Amniotic stem cell (primary cell): ENCODE measurements around the gene DAPK1.
"Not testable (repeated sequence)": the region's sequence is repeated elsewhere in the genome, so short reads cannot be mapped to it uniquely, and the experiment has no call there.

ENCODE experiments used
- DNase-seq: peaks from one replicate; lab custom pipeline; 2025; lab: John Stamatoyannopoulos, UW

The DAPK1 gene

DNA sequence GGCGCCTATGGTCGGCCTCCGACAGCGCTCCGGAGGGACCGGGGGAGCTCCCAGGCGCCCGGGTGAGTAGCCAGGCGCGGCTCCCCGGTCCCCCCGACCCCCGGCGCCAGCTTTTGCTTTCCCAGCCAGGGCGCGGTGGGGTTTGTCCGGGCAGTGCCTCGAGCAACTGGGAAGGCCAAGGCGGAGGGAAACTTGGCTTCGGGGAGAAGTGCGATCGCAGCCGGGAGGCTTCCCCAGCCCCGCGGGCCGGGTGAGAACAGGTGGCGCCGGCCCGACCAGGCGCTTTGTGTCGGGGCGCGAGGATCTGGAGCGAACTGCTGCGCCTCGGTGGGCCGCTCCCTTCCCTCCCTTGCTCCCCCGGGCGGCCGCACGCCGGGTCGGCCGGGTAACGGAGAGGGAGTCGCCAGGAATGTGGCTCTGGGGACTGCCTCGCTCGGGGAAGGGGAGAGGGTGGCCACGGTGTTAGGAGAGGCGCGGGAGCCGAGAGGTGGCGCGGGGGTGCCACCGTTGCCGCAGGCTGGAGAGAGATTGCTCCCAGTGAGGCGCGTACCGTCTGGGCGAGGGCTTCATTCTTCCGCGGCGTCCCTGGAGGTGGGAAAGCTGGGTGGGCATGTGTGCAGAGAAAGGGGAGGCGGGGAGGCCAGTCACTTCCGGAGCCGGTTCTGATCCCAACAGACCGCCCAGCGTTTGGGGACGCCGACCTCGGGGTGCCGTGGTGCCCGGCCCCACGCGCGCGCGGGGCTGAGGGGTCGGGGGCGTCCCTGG lies 561 bp downstream of the DAPK1 start:
- no peak for DNase-seq

DNA sequence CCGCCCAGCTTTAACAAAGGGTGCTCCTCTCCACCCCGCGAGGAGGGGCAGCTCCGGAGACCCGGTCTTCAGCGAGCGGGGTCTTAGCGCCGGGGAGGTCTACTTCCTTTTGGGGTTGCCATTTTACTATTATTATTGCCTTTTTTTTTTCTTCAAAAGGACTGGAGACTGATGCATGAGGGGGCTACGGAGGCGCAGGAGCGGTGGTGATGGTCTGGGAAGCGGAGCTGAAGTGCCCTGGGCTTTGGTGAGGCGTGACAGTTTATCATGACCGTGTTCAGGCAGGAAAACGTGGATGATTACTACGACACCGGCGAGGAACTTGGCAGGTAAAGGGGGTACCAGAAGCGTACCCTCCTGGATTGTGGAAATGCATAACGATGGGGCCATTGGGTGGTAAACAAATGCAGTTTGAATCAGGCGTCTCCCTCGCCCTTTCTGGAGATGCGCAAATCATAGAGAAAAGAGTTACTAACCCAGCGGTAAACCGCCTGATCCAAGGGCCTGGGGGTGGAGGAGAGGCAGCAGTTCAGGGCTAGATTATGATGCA lies 1.2 kb downstream of the DAPK1 start:
- no peak for DNase-seq

DNA sequence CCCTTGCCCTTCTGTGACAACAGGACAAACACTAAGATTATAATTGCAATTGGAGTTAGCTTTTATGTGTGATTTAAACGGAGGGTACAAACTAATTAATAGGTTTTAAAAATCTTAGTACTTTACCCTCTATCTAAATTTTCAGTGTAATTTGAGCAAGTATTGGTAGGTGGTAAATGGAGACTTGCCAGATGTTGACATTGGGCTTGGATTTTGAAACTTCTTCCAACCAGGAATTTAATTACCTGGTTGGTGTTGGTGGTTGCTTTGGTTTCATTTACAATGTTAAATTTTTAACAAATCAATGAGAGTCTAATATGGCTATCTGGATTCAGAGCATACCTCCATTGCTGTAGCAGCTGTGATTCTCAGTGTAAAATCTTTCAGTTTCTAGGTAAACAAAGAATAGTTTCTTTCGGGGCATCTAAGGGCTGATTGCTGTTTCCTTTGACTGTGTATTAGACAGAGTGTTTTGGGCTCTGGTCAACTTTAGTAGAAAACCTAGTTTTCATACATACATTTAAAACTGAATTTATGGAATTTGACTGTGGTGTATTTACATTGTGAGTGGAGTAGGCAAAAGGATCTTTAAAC lies 1.9 kb downstream of the DAPK1 start:
- DNase-seq, result no peak

DNA sequence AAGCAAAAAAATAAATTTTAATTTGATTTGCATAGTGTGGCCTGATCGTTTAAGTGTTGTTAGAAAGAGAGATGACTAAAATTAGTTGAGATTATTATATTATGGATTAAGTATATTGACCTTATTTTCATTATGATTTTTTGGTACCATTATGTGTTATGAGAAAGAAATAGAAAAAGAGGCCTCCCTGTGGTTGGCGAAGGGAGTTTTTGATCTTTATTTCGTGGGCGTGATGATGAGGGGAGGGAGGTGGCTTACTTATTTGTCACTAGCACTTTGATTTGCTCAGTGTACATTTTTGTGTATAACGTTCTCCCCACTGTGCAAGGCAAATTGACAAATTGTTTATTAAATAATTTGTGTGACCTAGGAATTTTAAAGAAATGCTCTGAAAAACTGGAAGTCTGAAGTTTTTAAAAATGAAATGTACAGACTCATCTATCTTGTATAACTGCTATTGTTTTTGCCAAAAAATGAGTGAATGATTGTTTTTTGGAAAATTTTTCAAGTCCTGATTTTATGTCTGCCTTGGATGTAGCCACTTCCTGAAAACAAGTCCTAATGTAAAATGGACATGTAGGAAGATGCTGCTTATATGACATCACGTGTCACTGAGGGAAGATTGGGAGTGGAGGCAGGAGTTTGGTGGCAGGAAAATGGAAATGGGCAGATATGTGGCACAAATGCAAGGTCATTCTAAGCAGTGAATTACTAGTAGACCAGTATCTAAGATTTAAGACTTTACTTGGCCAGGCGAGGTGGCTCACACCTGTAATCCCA lies 3.0 kb downstream of the DAPK1 start:
- DNase-seq, result no peak

DNA sequence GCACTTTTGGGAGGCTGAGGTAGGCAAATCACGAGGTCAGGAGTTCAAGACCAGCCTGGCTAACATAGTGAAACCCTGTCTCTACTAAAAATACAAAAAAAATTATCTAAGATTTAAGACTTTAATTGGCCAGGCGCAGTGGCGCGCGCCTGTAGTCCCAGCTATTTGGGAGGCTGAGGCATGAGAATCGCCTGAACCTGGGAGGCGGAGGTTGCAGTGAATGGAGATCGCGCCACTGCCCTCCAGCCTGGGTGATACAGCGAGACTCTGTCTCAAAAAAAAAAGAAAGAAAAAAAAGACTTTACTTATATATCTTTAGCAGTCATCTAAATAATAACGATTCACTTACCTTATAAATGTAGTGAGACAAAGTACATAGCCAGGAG lies 3.6 kb downstream of the DAPK1 start:
- DNase-seq, result not testable (repeated sequence)

DNA sequence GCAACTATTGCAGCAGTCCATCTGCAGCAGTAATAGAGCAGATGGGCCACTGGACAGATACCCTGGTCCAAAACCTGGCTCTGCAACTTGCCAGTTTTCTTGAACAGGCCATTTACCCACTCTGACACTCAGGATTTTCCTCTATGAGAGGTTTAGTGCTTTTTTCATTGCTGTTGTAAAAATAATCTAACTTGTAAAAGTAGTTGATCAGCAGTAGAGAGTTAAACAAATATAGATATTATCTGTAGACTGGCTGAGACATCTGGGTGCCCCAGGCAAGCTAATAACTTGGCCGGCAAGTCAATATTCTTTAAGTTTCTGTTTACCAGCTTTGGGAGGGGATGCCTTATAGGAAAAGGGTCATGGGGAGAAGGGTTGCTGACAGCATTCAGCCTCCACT lies 4.1 kb downstream of the DAPK1 start:
- DNase-seq, result no peak

DNA sequence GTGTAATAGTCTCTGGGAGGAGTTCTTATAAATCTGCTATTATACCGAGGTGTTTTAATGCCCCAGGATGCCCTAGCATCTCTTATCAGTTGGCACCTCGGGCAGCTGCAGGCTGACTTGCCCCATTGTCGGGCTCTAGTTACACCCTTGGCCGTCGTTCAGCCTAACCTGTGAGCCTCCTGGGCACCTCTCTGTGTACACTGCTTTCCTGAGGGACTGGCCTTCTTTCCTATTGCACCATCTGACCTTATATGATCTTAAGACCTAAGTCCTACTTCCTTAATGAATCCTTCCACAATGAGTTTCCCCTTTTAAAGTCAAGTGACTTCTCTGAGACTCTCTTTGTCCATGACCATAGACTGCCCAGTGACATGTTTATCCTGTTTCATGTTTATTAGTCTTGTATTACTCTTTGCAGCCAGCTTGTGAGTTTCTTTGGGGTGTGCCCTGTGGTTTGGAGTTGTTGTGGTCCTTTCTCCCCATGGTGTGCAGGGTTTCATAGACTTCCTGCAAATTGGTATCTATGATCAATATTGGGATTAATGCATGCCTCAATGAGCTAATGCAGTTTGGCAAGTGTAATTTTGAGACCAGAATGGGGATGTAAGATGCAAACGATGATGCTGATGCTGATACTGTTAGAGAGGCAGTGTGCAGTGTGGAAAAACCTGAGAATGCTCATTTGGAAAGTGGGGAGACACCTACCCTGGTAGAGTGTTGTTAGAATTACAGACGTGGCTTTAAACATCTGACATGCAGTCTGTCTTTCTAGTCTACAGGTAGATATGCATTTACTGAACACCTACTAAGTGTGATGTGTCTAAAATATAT lies 4.9 kb downstream of the DAPK1 start:
- DNase-seq, result no peak

DNA sequence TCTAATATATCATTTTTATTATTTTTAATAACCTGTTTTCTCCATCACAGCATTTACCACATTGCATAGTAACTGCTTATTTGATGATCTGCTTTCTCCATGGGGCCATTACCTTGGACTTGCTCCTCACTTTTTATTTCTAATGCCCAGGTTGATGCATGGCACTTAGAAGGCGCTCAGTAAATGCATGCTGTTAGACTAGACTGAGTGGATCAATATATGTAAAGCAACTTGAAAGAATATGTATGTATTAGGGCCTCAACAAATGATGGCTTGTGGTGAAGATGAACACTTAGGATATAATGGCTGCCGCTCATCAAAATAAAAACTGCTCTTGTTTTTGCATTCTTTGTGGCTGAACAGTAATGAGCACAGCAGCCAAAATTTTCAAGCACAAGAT lies 5.8 kb downstream of the DAPK1 start:
- no peak for DNase-seq

DNA sequence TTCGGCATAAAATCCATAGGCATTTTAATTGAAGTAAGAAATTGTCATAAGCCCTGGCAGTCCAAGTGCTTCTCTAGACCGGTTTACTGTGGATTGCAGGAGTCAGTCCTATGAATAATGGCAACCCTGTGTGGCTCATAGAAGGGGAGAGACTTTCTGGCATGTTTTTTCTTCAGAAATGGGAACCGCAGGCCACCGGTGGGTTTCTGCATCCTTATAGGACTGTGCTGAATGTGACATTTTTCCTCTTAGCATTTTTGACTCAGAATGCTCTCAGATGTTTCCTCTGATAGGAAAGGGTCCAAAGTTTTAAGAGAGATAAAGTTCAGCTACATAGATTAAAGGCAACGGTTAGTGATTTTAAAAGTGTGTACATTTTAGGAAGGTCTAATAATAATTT lies 6.3 kb downstream of the DAPK1 start:
- no peak for DNase-seq

DNA sequence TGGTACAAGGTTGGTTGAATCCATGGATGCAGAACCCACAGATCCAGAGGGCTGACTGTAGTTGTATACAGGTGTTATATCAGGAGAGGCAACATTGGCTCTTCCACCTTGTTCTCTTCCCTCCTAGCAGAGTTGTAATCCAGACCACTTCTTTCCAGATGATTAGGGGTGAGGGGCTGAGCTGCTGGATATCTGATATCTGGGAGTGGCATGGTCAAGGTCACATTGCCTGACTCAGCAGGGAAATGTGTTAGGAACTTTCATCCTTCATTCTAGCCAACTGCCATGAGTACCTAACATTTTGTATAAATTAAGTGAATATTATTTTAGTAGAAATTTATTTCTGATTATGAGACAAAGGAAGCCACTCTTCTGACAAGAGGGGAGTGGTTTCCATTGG lies 7.3 kb downstream of the DAPK1 start:
- no peak for DNase-seq

DNA sequence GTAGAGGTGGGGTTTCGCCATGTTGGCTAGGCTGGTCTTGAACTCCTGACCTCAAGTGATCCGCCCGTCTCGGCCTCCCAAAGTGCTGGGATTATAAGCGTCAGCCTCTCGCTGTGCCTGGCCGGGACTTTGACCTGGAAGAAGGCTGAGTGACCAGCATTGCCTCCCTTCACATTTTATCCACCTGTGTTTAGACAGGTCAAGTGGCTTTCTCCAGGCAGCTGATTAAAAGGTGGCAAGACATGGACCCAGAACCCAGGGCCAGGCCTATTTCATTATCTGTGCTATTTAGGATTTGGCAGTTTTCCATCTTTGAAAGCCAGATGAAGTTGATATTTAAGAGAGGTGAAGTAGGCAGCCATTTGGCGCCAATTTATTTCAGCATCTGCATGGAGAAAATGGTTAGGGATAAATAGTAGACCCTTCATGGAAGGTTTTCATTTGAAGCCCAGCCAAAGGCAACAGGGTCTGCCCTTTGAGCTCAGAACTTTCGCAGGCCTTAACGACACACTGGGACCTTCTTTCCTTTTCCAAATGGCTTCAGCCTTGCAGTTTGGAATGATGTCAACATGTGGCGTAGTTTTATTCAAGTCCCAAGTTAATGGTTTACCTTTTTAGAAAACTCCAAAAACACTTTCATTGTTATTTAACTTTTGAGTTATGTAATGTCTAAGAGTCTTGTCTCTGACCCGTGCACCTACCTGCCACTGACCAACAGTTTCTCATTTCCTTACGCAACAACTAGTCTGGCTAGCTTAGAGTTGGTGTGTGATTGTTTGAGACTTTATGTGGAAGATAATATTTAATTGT lies 8.4 kb downstream of the DAPK1 start:
- no peak for DNase-seq

DNA sequence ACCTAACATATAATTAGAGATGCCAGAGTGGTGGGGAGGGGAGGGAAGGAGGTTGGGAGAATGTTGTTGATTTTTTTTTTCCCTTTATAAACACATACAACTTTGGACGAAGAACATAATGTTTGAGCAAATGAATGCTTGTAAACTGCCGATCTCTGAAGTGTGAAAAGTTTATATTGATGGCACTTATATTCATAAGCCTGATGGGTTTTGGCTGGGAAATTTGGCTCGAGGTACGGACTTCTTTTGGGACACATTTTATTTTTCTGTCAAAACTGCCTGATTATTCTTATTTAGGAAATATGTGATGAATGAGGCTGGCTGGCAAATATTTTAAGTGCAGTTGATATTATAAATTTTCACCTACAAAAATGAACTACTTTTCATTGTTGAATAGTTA lies 9.9 kb downstream of the DAPK1 start:
- no peak for DNase-seq

DNA sequence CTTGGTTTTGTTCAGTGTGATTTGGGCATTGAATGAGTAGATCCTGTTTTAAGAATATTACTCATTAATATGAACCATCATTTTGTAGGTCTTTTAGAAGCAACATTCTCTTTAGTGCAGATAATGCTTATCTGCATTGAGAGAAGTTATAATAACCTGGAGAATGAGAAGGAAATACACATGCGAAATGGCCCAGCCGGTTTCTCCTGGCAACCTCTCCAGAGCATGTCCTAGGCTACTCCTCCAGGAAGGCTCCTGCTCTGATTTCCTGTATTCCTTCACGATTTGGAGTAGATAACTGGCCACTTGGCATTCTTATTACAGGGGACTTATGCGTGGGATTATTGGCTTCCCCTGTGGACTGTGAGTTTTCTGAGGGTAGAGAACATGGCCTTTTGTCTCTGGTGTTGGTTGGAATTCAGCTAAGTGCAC lies 12.6 kb downstream of the DAPK1 start:
- no peak for DNase-seq

DNA sequence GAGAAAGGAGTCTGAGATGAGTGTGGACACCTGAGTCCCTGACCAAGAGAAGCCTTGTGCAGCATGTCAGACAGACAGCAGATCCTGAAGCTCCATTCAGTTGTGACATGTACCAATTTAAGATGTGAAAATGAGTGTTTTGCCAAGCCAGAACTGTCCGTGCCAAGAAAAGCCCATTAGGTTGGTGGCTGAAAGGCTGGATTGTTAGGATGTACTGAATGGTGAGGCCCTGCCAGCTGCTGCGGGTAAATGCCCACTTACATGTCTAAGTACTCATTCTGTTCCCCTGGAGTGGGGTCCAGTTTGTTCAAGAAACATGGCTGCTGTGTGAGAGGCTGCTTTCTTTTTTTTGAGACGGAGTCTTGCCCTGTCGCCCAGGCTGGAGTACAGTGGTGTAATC lies 14.6 kb downstream of the DAPK1 start:
- no peak for DNase-seq

DNA sequence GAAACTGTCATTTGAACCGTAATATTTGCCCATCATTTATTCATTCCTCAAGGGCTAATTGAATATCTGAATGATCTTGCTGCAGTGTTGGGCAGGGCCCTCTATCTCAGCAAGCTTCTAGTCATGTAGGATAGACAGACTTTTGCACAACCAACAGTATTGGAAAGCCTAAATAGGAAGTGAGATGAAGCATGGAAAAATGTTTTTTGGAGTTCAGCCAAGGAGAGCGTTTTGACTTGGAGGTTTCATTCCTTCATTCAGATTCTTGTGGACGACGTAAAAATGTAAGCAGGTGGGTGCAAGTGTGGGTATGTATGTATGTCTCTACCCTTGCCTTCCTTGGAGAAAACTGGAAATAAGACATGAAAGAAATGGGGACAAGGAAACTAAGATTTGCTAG lies 15.5 kb downstream of the DAPK1 start:
- DNase-seq, result no peak

DNA sequence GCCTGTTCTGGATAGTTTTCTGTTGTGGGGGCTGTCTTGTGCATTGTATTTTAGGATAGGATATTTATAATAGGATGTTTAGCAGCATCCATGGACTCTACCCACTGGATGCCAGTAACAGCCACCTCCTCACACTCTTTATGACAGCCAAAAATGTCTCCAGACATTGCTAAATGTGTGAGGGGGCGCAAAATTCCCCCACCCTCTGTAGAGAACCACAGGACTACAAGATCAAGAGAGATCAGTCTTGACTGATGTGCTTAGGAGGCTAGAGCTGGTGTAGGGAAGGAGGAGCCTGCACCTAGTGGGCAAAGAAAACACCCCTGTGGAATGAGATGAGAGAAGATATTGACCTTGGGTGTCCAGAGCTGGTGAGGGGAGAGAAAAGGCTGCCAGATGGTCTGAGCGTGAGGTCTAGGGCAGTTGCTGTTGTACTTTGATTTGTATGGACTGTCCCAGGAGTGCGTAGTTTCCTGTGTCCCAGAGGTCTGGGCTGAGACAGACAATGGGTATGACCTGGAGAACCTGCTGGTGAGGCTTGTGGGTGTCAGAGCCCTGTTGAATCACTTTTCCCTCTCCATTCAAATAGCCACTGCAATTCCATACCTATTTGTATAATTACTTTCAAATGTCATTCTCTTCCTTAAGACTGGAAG lies 16.3 kb downstream of the DAPK1 start:
- DNase-seq, result no peak

DNA sequence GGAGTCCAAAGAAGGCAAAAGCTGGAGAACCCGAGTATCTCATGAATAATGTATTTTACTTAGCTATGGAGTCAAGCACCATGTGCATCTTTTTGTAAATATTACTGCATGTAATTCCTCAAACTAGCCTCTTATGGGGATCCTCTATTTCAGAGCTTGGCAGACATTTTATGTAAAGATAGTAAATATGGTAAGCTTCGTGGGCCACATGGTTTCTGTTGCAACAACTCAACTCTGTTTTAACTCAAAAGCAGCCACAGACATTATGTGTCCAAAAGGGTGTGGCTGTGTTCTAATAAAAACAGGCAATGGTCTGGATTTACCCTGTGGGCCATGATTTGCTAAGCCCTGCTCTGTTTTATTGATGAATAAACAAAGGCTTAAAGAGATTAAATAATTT lies 17.3 kb downstream of the DAPK1 start:
- no peak for DNase-seq

DNA sequence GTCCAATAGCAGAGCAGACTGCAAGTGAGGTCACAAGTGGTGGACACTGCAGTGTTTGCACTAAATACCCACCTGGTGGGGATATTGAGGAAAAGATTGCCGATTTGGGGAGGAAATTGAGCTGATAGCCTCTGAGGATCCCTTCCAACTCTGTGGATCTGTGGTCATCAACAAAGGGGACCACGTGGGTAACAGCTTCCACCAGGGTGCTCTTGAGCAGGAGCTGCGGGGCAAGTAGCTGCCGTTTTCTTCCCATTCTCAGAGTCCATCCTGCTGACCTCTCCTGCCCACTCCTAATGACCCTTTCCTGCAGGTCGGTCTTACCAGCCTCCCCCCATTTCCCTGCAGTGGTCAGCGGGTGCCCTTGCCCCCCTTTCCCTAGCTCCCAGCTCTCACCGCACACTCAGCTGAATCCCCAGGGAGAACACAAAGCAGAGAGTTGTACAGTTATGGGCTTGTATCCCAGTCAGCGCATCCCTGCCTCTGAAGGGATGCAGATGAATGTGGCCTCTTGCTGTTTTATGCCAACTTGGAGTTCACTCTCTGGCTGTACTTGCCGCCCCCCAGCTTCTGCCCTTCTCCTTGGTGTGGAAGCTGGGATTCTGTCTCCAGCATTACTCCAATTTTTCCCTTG lies 18.0 kb downstream of the DAPK1 start:
- DNase-seq, result no peak

DNA sequence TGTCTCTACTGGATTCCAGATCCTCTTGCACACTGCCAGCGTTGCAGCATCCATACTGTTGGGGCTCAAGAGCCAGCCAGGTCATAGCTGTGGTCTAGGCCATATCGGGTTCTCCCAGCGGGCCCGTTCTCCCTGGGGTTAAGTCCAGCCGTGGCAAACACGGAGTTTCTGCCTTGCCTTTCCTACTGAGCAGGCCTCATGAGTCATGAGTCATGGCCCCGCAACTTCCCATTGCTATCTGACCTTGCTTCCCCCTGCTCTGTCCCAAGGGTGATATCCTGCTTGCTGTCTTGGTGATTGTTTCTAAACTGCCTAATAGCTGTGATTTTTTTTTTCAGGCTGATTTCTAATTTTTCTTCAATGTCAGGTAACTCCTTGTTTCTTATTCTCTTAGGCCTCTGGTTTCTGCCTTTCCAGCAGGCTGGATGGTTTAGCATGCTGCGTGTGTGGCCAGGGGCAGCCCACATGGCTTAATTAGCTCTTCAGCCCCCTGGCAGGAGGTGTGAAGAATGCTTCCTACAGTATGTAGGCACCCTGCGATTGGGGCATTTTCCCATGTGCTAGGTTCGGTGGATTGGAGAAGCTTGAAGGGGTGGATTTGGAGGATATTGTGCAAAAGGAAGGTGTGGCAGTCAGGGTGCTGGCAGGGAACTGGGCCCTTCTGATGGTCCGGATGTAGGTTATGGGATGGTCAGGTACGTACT lies 18.7 kb downstream of the DAPK1 start:
- DNase-seq, result no peak

DNA sequence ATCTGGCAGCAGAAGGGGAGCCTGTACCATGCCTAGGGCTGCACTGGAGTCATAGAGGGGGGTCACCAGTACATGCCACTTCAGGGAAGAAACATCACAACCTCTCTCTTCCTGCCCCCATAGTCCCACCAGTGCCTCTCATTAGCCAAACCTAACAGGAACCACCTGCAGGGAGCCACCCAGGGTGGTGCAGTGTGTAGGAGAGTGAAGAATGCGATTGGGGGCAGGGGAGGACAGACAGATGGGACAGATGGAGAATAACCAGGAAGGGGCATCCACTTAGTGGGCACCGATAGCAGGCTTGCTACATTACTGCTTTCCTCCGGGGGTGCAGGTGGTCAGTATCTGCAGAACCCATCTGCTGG lies 19.2 kb downstream of the DAPK1 start:
- no peak for DNase-seq
